ENCODE data around the gene AAK1.

- TF ChIP-seq CTCF (IDR thresholded peaks at IDR 0.05; ENCODE audit: low read depth, low read length) = no peak
- no peak for TF ChIP-seq EZH2phosphoT487 (IDR thresholded peaks at IDR 0.05; ENCODE audit: low read depth)
Observed at GRCh38 chr2:69416147-69416546, 227.4 kb downstream of the AAK1 start.

Measured in OCI-LY3 (cell line).